GM18868 (cell line): ENCODE measurements around the gene PPP4R1.

Experiments used
- ATAC-seq: cut with Tn5 transposase; IDR thresholded peaks from one replicate; pipeline ENCODE4 v1.9.1; 2021; ENCODE audit warnings: mild to moderate bottlenecking, moderate library complexity; ENCODE audit not compliant: unreplicated experiment

Gene PPP4R1

DNA sequence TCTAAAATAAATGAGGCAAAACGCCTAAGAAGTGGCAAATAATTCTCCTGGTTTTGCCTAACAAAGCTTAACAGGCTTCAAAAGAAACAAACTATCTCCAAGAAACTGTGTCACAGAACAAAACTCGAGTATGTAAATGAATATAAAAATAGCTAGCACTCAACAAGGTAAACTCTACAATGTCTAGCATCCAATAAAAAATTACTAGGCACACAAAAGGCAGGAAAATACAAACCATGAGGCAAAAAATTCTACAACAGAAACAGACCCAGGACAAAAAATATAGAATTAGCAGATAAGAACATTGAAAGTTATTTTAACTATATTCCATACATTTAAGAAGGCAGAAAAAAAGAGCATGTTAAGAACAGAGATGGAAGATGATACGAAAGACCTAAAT is 16.8 kb downstream of the PPP4R1 start:
- no peak for ATAC-seq

DNA sequence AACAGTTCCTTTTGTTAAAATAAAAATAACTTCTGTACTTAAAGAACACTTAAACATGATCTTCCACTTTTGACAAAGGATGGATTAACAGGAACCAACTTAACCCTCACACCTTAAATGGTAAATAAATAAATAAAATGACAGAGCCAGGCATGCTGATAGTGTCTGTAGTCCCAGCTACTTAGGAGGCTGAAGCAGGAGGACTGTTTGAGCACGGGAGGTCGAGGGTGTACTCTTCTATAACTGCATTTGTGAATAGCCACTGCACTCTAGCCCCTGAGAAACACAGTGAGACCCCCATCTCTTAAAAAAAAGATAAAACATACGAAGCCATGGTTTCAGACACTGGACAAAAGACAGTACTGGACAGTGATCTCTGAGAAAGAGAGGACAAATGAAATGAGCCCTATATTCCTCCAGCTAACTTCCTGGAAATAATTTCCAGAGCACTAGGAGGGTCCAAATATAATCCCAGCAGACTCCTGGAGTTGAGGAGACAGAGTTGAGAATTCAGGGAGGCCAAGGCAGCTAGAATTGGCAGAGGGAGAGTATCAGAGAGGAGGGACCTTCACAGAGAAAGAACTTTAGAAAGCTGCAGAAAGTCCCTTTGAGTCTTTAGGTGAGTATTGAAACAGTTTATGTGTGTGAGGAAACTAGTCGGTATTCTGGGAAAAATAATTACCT is 17.4 kb downstream of the PPP4R1 start:
- ATAC-seq = no peak

DNA sequence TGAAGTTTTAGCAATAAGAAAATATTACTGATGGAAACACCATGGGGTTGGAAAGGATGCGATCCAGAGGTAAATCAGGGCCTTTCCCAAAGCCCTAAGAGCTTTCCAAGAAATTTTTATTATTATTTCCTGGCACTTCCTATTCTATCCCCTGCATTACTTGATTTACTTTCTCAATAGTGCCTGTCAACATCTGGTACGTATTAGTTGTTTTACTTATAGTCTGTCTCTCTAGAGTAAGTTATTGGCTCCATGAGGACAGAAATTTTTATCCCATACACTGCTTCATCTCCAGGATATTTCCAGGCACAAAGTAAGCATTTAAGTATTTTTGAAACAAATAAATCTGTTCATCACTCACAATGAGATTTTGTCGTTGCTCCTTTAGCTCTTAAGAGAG is 18.1 kb downstream of the PPP4R1 start:
- ATAC-seq = no peak

DNA sequence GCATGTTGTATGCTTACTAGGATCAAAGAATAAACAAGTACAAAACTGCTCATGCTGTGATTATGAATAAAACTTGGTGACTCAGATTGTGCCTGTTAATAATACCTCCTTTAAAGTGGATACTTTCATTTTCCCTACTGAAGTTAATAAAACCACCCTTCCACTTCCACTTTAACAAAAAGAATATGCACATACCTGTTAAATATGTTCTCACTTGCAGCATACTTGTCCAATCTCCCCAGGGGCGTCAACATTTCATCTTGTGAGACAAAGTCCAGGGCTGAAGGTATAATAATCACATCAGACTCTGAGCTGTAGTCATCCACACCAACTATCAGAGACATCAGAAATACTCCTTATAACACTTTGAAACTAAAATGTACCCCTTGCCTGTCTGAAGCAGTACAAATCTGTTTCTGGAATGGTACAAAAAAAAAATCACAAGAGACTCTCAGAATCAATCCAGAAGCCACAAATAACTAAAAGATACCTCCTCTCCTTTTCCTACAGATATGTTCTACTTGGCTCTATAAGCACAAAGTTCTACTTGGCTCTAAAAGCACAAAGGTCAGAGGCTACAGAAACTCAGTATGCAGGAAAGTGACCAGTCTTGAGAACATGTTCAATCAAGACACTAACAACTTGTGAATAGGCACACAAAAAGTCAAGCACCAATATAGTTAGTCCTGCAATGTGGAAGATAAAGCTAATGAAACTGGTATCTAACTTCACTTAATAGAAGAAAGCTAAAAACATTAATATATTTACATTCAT is 19.3 kb downstream of the PPP4R1 start:
- ATAC-seq = peak; percentile 89

DNA sequence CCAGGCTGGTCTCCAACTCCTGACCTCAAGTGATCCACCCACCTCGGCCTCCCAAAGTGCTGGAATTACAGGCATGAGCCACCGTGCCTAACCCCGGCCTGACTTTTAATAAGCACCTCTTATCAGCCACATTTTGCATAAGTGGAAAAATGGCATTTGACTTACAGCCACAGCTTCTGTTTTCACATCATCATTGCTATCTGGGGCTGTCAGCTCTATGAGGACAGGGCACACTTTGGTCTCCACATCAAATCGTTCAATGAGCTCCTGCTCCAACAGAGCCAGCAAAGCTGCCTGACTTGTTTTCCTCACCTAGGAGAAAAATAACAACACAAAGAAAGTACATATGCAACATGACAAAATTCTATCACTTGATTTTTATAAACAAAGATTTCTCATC is 26.4 kb downstream of the PPP4R1 start:
- ATAC-seq = no peak

DNA sequence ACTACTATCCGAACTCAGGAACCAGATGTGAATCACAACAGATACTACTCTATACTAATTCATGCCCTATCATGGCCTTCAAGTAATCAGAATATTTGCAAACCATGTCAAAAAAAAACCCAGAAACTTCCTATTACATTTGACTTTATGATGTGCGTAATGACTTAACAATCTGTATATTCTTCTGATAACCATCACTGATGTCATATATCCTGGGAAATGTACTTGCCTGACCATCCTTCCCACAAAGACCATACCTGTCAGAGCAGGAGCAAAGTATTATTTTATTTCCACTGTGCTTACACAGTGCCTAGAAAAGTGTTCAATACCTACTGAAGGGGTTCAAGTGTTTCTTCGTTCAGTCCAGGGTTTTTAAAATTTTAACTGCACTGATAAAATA is 27.5 kb downstream of the PPP4R1 start:
- ATAC-seq = no peak

DNA sequence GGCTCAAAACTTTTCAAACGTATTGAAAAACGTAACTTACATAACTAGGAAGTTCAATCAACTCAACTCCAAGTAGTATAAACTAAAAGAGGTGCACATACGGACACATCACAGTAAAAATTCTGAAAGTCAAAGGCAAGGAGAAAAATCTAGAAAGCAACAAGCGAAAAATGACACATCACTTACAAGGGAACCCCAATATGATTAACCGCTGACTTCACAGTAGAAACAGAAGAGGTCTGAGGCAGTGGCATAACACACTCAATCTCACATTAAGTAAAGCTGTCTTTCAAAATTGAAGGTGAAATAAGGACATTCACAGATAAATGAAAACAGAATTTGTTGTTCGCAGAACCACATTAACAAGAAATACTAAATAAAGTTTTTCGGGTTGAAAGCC is 32.7 kb downstream of the PPP4R1 start:
- no peak for ATAC-seq

GRCh38 chr18:9578306-9578705 is 36.1 kb downstream of the PPP4R1 start:
- ATAC-seq = no peak

GRCh38 chr18:9577361-9577760 is 37.0 kb downstream of the PPP4R1 start:
- no peak for ATAC-seq

GRCh38 chr18:9575558-9575957 is 38.8 kb downstream of the PPP4R1 start:
- ATAC-seq = no peak

- ATAC-seq = no peak
Observed at GRCh38 chr18:9574473-9575115, 39.8 kb downstream of the PPP4R1 start.

- no peak for ATAC-seq
Observed at GRCh38 chr18:9571546-9571945, 42.8 kb downstream of the PPP4R1 start.

GRCh38 chr18:9570255-9570654 is 44.1 kb downstream of the PPP4R1 start:
- no peak for ATAC-seq

GRCh38 chr18:9569178-9569577 is 45.2 kb downstream of the PPP4R1 start:
- no peak for ATAC-seq

DNA sequence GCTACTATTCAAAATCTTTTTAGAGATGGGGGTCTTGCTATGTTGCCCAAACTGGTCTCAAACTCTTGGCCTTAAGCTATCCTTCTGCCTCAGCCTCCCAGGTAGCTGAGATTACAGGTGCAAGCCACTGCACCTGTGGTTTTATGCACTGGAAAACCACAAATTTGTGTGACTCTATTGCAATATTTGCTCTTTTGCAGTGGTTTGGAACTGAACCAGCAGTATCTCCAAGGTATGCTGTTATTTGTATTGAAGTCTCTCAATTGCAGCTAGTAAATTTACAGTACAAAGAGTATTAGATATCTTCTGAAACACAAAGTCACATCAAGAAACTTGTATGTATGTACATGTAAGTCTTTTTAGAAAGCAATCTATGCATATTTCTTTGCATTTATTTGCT is 46.2 kb downstream of the PPP4R1 start:
- ATAC-seq = no peak

GRCh38 chr18:9565407-9565806 is 49.0 kb downstream of the PPP4R1 start:
- no peak for ATAC-seq

- ATAC-seq = no peak
Observed at GRCh38 chr18:9563331-9563730, 51.0 kb downstream of the PPP4R1 start.

- no peak for ATAC-seq
Observed at GRCh38 chr18:9562584-9562983, 51.8 kb downstream of the PPP4R1 start.

DNA sequence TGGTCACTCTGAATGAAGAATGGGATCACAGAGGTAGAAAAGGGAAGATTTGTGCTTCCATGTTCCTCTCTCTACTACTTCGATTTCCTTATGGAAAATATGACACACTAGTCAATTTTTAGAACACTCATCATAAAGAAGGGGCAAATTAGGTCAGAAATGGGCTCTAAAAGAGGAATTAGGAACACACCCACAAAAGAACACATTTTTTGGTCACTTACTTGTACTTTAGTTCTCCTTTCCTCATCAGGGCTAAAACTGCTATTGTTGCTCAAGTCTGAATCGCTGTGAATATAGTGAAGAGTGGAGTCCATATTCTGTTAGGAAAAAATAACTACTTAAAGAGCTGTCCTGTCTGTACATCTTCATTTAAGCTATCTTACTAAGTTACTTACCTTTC is 52.6 kb downstream of the PPP4R1 start:
- no peak for ATAC-seq

DNA sequence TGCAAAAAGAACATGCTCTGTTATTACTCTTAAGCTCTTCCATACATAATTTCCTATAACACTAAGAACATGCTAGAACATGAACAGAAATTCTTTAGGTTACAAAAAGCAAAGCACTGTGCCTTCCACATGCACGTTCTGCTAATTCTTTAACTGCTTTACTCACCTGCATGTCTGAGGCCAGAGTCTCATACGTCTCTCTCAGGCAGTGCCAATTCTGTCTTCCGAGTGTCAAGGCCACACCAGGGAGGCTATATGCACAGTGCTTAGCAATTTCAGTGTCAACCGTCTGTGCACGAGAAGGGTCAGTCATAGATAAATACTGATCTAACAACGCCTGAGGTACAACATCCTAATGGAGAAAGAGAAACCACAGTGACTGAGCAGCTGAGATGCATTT is 55.1 kb downstream of the PPP4R1 start:
- ATAC-seq = no peak

GRCh38 chr18:9558387-9559064 is 55.8 kb downstream of the PPP4R1 start:
- no peak for ATAC-seq
